GM18508 (cell line): ENCODE measurements around the gene PTPRT.

ENCODE experiments used
- ATAC-seq: cut with Tn5 transposase; IDR thresholded peaks from one replicate; pipeline ENCODE4 v1.9.1; 2021; ENCODE audit warnings: moderate number of reproducible peaks; ENCODE audit not compliant: insufficient read depth, unreplicated experiment

PTPRT gene

GRCh38 chr20:42603655-42604054 is 586.1 kb downstream of the PTPRT start:
- ATAC-seq = no peak

- ATAC-seq = no peak
Measured at GRCh38 chr20:42598581-42598980, 591.1 kb downstream of the PTPRT start.

GRCh38 chr20:42595625-42596024 is 594.1 kb downstream of the PTPRT start:
- ATAC-seq = no peak

GRCh38 chr20:42594659-42595058 is 595.0 kb downstream of the PTPRT start:
- no peak for ATAC-seq

GRCh38 chr20:42594011-42594410 is 595.7 kb downstream of the PTPRT start:
- no peak for ATAC-seq

GRCh38 chr20:42589976-42590639 is 599.6 kb downstream of the PTPRT start:
- ATAC-seq = no peak

- no peak for ATAC-seq
Measured at GRCh38 chr20:42588847-42589246, 600.9 kb downstream of the PTPRT start.

- ATAC-seq = no peak
Measured at GRCh38 chr20:42587427-42587826, 602.3 kb downstream of the PTPRT start.

- ATAC-seq = no peak
Measured at GRCh38 chr20:42581311-42581710, 608.4 kb downstream of the PTPRT start.

GRCh38 chr20:42576167-42576566 is 613.5 kb downstream of the PTPRT start:
- ATAC-seq = no peak

- no peak for ATAC-seq
Measured at GRCh38 chr20:42572320-42573016, 617.2 kb downstream of the PTPRT start.

- no peak for ATAC-seq
Measured at GRCh38 chr20:42567409-42567808, 622.3 kb downstream of the PTPRT start.

GRCh38 chr20:42565235-42565995 is 624.3 kb downstream of the PTPRT start:
- ATAC-seq = no peak

- ATAC-seq = no peak
Measured at GRCh38 chr20:42559665-42560064, 630.0 kb downstream of the PTPRT start.

- ATAC-seq = no peak
Measured at GRCh38 chr20:42556575-42556974, 633.1 kb downstream of the PTPRT start.

GRCh38 chr20:42553374-42553773 is 636.3 kb downstream of the PTPRT start:
- ATAC-seq = no peak

GRCh38 chr20:42549496-42549895 is 640.2 kb downstream of the PTPRT start:
- no peak for ATAC-seq

- no peak for ATAC-seq
Measured at GRCh38 chr20:42544926-42545325, 644.8 kb downstream of the PTPRT start.

GRCh38 chr20:42532831-42533230 is 656.9 kb downstream of the PTPRT start:
- no peak for ATAC-seq

GRCh38 chr20:42531508-42531961 is 658.2 kb downstream of the PTPRT start:
- no peak for ATAC-seq

GRCh38 chr20:42530855-42531448 is 658.8 kb downstream of the PTPRT start:
- ATAC-seq = no peak
